SK-N-SH (cell line): ENCODE results near the gene FAM131A.

ENCODE experiments used
- CTCF ChIP-seq: fragments of 200-600 bp; sonication (generic); IDR thresholded peaks from 2 replicates; pipeline ENCODE4 v1.6.1; 2017; ENCODE audit warnings: antibody characterized with exemption, mild to moderate bottlenecking, moderate library complexity
- POLR2AphosphoS5 ChIP-seq: IDR thresholded peaks from 2 replicates; pipeline ENCODE4 v1.6.1; 2012; ENCODE audit warnings: low read depth, low read length
- RCOR1 ChIP-seq: fragments of 150-350 bp; IDR thresholded peaks from 2 replicates; pipeline ENCODE4 v1.6.1; 2017; ENCODE audit warnings: antibody characterized with exemption, low read length
- RXRA ChIP-seq: IDR thresholded peaks from 2 replicates; pipeline ENCODE4 v1.4.0; 2012; ENCODE audit warnings: low read depth, mild to moderate bottlenecking, borderline replicate concordance

DNA sequence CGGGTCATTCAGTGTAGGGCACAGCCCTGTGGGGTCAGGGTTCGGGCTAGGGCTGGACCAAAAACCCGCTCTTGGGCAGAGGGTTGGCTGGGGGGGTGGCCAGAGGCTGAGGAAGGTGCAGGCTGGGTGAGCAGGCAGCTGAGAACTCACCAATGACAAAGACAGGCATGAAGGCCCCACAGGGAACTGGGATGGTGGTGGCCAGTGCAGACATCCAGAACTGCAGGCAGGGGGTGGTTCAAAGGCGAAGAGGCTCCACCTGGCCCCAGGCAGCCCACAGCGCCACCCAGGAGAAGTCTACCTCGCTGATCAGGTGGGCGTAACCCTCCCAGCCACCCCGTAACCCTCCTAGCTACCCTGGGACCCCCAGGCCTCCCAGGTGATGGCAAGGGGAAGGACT is 17.4 kb downstream of the FAM131A start:
- TF ChIP-seq RCOR1 (no peak), CTCF (no peak), RXRA (no peak), POLR2AphosphoS5 (no peak)
